Amniotic epithelial cell (primary cell): ENCODE results near the gene OGFR.

Experiments used
- DNase-seq: peaks from one replicate; pipeline ENCODE4 v3.0.0-alpha.2; 2010; ENCODE audit warnings: low read depth

Gene OGFR

GRCh38 chr20:62784497-62784896 is 20.1 kb upstream of the OGFR start:
- no peak for DNase-seq

- peak; percentile 44 for DNase-seq
Observed at GRCh38 chr20:62785393-62785792, 19.2 kb upstream of the OGFR start.

GRCh38 chr20:62786157-62786556 is 18.5 kb upstream of the OGFR start:
- DNase-seq = no peak

- DNase-seq = peak; percentile 59
Observed at GRCh38 chr20:62787321-62787720, 17.3 kb upstream of the OGFR start.

GRCh38 chr20:62787866-62788265 is 16.8 kb upstream of the OGFR start:
- no peak for DNase-seq

- no peak for DNase-seq
Observed at GRCh38 chr20:62788607-62789006, 16.0 kb upstream of the OGFR start.

GRCh38 chr20:62790075-62790474 is 14.6 kb upstream of the OGFR start:
- no peak for DNase-seq

- DNase-seq = peak; percentile 83
Observed at GRCh38 chr20:62791301-62792181, 13.1 kb upstream of the OGFR start.

GRCh38 chr20:62792182-62792939 is 12.3 kb upstream of the OGFR start:
- DNase-seq = no peak

- no peak for DNase-seq
Observed at GRCh38 chr20:62792940-62793756, 11.5 kb upstream of the OGFR start.

GRCh38 chr20:62793757-62794006 is 11.0 kb upstream of the OGFR start:
- DNase-seq = no peak

GRCh38 chr20:62794007-62794724 is 10.5 kb upstream of the OGFR start:
- peak; percentile 89 for DNase-seq

- peak; percentile 40 for DNase-seq
Observed at GRCh38 chr20:62795023-62795761, 9.4 kb upstream of the OGFR start.

- no peak for DNase-seq
Observed at GRCh38 chr20:62796699-62797491, 7.7 kb upstream of the OGFR start.

- no peak for DNase-seq
Observed at GRCh38 chr20:62797671-62798532, 6.7 kb upstream of the OGFR start.

GRCh38 chr20:62799036-62799435 is 5.6 kb upstream of the OGFR start:
- no peak for DNase-seq

- no peak for DNase-seq
Observed at GRCh38 chr20:62799459-62799858, 5.2 kb upstream of the OGFR start.

- no peak for DNase-seq
Observed at GRCh38 chr20:62799873-62800272, 4.8 kb upstream of the OGFR start.
